ENCODE data around the gene ADRA2B. TPM values are rescaled to one million over a fixed set of nuclear protein-coding genes. Genes with fewer than 3 reads are reported as not detected.
"Not testable (repeated sequence)": the region's sequence is repeated elsewhere in the genome, so short reads cannot be mapped to it uniquely, and the experiment has no call there.

The ADRA2B gene
- total RNA-seq, 4 donors from 2014 or later = 2.1 to 6.0 (median 4.0) TPM

DNA sequence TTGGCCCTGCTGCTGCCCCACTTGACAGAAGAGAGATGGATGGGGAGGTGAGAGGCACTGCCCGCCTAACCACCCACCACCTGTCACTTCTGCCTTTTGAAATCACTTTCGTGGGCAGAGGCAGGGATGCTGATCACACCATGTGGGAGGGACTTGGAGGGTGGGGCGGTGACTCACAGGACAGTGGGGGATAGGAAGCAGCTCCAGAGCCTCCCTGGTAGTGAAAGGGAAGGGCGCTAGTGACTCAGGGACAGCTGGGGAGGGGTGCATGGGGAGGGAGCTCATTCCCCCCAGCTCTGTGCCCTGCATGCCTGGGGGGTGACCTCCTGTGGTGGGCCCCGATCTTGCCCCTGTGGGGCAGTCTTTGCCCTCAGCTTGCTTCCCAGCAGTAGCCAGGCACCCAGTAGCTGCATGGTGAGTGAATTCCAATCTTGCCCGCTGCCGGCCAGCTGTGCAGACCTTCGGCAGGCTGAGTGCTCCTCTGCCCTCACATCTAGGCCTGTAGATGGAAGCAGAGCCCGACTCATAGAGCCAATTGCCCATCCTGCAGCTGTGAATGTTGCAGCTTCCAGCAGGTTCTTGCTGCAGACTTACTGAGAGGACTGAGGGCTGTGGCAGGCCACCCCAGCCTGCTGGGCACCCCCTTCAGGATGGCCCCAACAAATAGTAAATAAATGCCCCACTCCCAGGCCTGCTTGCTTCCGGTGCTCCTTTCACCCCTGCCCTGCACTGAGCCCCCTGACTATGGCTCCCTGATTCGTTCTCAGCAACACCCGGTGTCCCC is 53.1 kb downstream of the ADRA2B start:
- H3K4me1 ChIP-seq; H3K36me3 ChIP-seq; H3K27me3 ChIP-seq; intact Hi-C loops (cut with DNase I); H3K9me3 ChIP-seq; H3K27ac ChIP-seq (replicated peaks in 1 of 4); H3K4me3 ChIP-seq: not testable (repeated sequence)
- 74% methylated on average over 4 of the region's 12 CpGs for WGBS
- peak; percentile 87 for DNase-seq (ENCODE audit: extremely low spot score)
- TF ChIP-seq, protein P1, sequence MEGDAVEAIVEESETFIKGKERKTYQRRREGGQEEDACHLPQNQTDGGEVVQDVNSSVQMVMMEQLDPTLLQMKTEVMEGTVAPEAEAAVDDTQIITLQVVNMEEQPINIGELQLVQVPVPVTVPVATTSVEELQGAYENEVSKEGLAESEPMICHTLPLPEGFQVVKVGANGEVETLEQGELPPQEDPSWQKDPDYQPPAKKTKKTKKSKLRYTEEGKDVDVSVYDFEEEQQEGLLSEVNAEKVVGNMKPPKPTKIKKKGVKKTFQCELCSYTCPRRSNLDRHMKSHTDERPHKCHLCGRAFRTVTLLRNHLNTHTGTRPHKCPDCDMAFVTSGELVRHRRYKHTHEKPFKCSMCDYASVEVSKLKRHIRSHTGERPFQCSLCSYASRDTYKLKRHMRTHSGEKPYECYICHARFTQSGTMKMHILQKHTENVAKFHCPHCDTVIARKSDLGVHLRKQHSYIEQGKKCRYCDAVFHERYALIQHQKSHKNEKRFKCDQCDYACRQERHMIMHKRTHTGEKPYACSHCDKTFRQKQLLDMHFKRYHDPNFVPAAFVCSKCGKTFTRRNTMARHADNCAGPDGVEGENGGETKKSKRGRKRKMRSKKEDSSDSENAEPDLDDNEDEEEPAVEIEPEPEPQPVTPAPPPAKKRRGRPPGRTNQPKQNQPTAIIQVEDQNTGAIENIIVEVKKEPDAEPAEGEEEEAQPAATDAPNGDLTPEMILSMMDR (IDR thresholded peaks at IDR 0.05) = peak in 2 of 3 experiments; percentile 19 to 37

Other genes starting within 250 kb of the ADRA2B start
- 10 to 100 TPM in 3 of 4 donors, 1 to 10 TPM in 1; 6.0 to 20.3 (median 12.5) TPM for gene ANKRD36C, start 124.7 kb downstream of the ADRA2B start, total RNA-seq
- 1 to 10 TPM; 4.2 to 10.0 (median 8.3) TPM for gene GPAT2, start 81.7 kb downstream of the ADRA2B start, total RNA-seq
- gene ASTL, start 21.9 kb upstream of the ADRA2B start, total RNA-seq = not detected
- gene DUSP2, start 28.9 kb upstream of the ADRA2B start, total RNA-seq = 1 to 10 TPM; 1.1 to 5.5 (median 1.7) TPM
- gene STARD7, start 92.3 kb upstream of the ADRA2B start, total RNA-seq = 100 to 1,000 TPM in 1 of 4 donors, 10 to 100 TPM in 3; 85.0 to 110 (median 92.2) TPM
- gene TMEM127, start 149.4 kb upstream of the ADRA2B start, total RNA-seq = 10 to 100 TPM; 42.8 to 72.0 (median 55.3) TPM
- 100 to 1,000 TPM in 1 of 4 donors, 10 to 100 TPM in 3; 76.4 to 101 (median 92.5) TPM for gene CIAO1, start 149.7 kb upstream of the ADRA2B start, total RNA-seq
- gene SNRNP200, start 189.0 kb upstream of the ADRA2B start, total RNA-seq = 100 to 1,000 TPM in 2 of 4 donors, 10 to 100 TPM in 2; 73.7 to 106 (median 90.8) TPM
- 1 to 10 TPM in 2 of 4 donors, under 1 TPM in 2; 0.42 to 1.4 (median 0.93) TPM for gene ITPRIPL1, start 208.7 kb upstream of the ADRA2B start, total RNA-seq
- 1 to 10 TPM in 2 of 4 donors, under 1 TPM in 2; 0.45 to 1.4 (median 0.87) TPM for gene NCAPH, start 219.2 kb upstream of the ADRA2B start, total RNA-seq

All from esophagus muscularis mucosa (tissue), 4 donors.